ENCODE results near the gene COPS7A.

DNA sequence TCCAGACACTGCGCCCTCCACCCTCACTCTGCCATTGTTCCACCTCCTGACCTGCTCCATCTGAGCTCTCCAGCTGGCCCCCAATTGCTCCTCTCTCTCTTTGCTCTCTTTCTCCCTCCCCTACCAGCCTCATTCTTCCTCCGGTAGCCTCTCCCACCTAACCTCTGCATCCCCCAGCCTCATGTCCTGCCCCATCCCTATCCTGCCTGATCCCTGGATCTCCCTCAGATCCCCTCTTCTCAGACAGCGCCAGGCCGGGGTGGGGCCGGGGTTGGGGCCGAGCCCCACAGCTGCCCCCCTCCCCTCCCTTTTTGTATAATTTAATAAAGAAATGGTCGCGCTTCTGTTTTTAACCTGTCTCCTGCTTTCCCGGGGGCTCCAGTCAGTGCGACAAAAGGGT is 46.8 kb downstream of the COPS7A start:
- TF ChIP-seq POLR2A (IDR thresholded peaks at IDR 0.05) = no peak
- TF ChIP-seq, protein P1, sequence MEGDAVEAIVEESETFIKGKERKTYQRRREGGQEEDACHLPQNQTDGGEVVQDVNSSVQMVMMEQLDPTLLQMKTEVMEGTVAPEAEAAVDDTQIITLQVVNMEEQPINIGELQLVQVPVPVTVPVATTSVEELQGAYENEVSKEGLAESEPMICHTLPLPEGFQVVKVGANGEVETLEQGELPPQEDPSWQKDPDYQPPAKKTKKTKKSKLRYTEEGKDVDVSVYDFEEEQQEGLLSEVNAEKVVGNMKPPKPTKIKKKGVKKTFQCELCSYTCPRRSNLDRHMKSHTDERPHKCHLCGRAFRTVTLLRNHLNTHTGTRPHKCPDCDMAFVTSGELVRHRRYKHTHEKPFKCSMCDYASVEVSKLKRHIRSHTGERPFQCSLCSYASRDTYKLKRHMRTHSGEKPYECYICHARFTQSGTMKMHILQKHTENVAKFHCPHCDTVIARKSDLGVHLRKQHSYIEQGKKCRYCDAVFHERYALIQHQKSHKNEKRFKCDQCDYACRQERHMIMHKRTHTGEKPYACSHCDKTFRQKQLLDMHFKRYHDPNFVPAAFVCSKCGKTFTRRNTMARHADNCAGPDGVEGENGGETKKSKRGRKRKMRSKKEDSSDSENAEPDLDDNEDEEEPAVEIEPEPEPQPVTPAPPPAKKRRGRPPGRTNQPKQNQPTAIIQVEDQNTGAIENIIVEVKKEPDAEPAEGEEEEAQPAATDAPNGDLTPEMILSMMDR (IDR thresholded peaks at IDR 0.05) = no peak
